D721Med (cell line): Measurements from ENCODE around the gene HYDIN.

Source experiments
- DNase-seq: peaks from one replicate; pipeline ENCODE4 v3.0.0; 2011; ENCODE audit warnings: low spot score; ENCODE audit not compliant: insufficient read length
- FAIRE-seq: peaks from 2 replicates; lab custom pipeline; 2011; peaks lifted over from hg19 to GRCh38; lab: Jason Lieb, UNC
- CTCF ChIP-seq: IDR thresholded peaks from 2 replicates; pipeline ENCODE4 v1.5.1; 2012; ENCODE audit warnings: mild to moderate bottlenecking, control low read depth; ENCODE audit not compliant: insufficient read depth; ENCODE audit errors: missing control alignments

HYDIN gene

GRCh38 chr16:70786020-70786755 lies 444.3 kb downstream of the HYDIN start:
- FAIRE-seq (no peak), DNase-seq (no peak)
- no peak for TF ChIP-seq CTCF

- no peak for DNase-seq
- TF ChIP-seq CTCF, result no peak
- no peak for FAIRE-seq
Measured at GRCh38 chr16:70784692-70785555, 445.6 kb downstream of the HYDIN start.

- no peak for TF ChIP-seq CTCF
- FAIRE-seq, result no peak
- no peak for DNase-seq
Measured at GRCh38 chr16:70782237-70782636, 448.3 kb downstream of the HYDIN start.

GRCh38 chr16:70781800-70782199 lies 448.7 kb downstream of the HYDIN start:
- no peak for FAIRE-seq
- no peak for TF ChIP-seq CTCF
- no peak for DNase-seq

GRCh38 chr16:70780546-70780945 lies 450.0 kb downstream of the HYDIN start:
- DNase-seq, result no peak
- no peak for TF ChIP-seq CTCF
- no peak for FAIRE-seq

- no peak for FAIRE-seq
Measured at GRCh38 chr16:70779361-70779760, 451.2 kb downstream of the HYDIN start.

More at GRCh38 chr16:70779361-70779760, 451.2 kb downstream of the HYDIN start:
- no peak for TF ChIP-seq CTCF
- no peak for DNase-seq
